ENCODE measurements around the gene CHRNB2. TPM values are rescaled to one million over a fixed set of nuclear protein-coding genes. Genes with fewer than 3 reads are reported as not detected.

Gene CHRNB2
- total RNA-seq, 2 donors from 2014 or later = 0.05 TPM; not detected in 1

- Mint-ChIP-seq H3K36me3 (ENCODE audit: low read depth) (no peaks in the 10 kb centered on the region), H3K27me3 (peaks cover 22% of the 10 kb centered on the region), H3K4me1 (peaks cover 4% of the 10 kb centered on the region), H3K9me3 (no peaks in the 10 kb centered on the region), H3K27ac (no peak overlapping the region), H3K4me3 (no peak overlapping the region)
- ATAC-seq (replicated peaks) = no peak
Measured at GRCh38 chr1:154565876-154566275, 1.7 kb upstream of the CHRNB2 start.

GRCh38 chr1:154568157-154568815 lies 708 bp downstream of the CHRNB2 start:
- Mint-ChIP-seq H3K4me1 (peaks cover 4% of the 10 kb centered on the region), H3K27me3 (peaks cover 22% of the 10 kb centered on the region), H3K27ac (no peak overlapping the region), H3K9me3 (no peaks in the 10 kb centered on the region), H3K4me3 (peak overlapping the region; percentile 42), H3K36me3 (ENCODE audit: low read depth) (no peaks in the 10 kb centered on the region)
- ATAC-seq (replicated peaks) = peak; percentile 15

- H3K27me3 Mint-ChIP-seq = peaks cover 20% of the 10 kb centered on the region
- ATAC-seq (replicated peaks) = no peak
- no peaks in the 10 kb centered on the region for H3K9me3 Mint-ChIP-seq
- H3K27ac Mint-ChIP-seq = no peak overlapping the region
- H3K4me3 Mint-ChIP-seq = no peak overlapping the region
- no peaks in the 10 kb centered on the region for H3K36me3 Mint-ChIP-seq (ENCODE audit: low read depth)
- peaks cover 8% of the 10 kb centered on the region for H3K4me1 Mint-ChIP-seq
Measured at GRCh38 chr1:154571244-154571963, 3.8 kb downstream of the CHRNB2 start.

- no peaks in the 10 kb centered on the region for H3K36me3 Mint-ChIP-seq (ENCODE audit: low read depth)
- no peak overlapping the region for H3K4me3 Mint-ChIP-seq
- no peak overlapping the region for H3K27ac Mint-ChIP-seq
- peaks cover 8% of the 10 kb centered on the region for H3K4me1 Mint-ChIP-seq
- H3K9me3 Mint-ChIP-seq = no peaks in the 10 kb centered on the region
- H3K27me3 Mint-ChIP-seq = peaks cover 15% of the 10 kb centered on the region
- ATAC-seq (replicated peaks) = no peak
Measured at GRCh38 chr1:154571964-154572288, 4.3 kb downstream of the CHRNB2 start.

GRCh38 chr1:154572468-154573167 lies 5.0 kb downstream of the CHRNB2 start:
- no peak for ATAC-seq (replicated peaks)
- H3K27ac Mint-ChIP-seq = no peak overlapping the region
- H3K36me3 Mint-ChIP-seq (ENCODE audit: low read depth) = no peaks in the 10 kb centered on the region
- H3K4me1 Mint-ChIP-seq = peaks cover 5% of the 10 kb centered on the region
- H3K9me3 Mint-ChIP-seq = no peaks in the 10 kb centered on the region
- H3K4me3 Mint-ChIP-seq = no peak overlapping the region
- H3K27me3 Mint-ChIP-seq = peaks cover 10% of the 10 kb centered on the region

- peaks cover 7% of the 10 kb centered on the region for H3K27me3 Mint-ChIP-seq
- H3K4me1 Mint-ChIP-seq = peaks cover 4% of the 10 kb centered on the region
- H3K9me3 Mint-ChIP-seq = no peaks in the 10 kb centered on the region
- H3K4me3 Mint-ChIP-seq = no peak overlapping the region
- H3K36me3 Mint-ChIP-seq (ENCODE audit: low read depth) = peaks cover under 1% of the 10 kb centered on the region
- no peak for ATAC-seq (replicated peaks)
- no peak overlapping the region for H3K27ac Mint-ChIP-seq
Measured at GRCh38 chr1:154573168-154573510, 5.6 kb downstream of the CHRNB2 start.

GRCh38 chr1:154574716-154575115 lies 7.1 kb downstream of the CHRNB2 start:
- no peak for ATAC-seq (replicated peaks)
- H3K4me3 Mint-ChIP-seq = no peak overlapping the region
- H3K27me3 Mint-ChIP-seq = peaks cover 2% of the 10 kb centered on the region
- H3K4me1 Mint-ChIP-seq = peaks cover 4% of the 10 kb centered on the region
- H3K27ac Mint-ChIP-seq = no peak overlapping the region
- H3K36me3 Mint-ChIP-seq (ENCODE audit: low read depth) = peaks cover 16% of the 10 kb centered on the region
- no peaks in the 10 kb centered on the region for H3K9me3 Mint-ChIP-seq

GRCh38 chr1:154575147-154575927 lies 7.8 kb downstream of the CHRNB2 start:
- Mint-ChIP-seq H3K27me3 (no peaks in the 10 kb centered on the region), H3K27ac (no peak overlapping the region), H3K36me3 (ENCODE audit: low read depth) (peaks cover 22% of the 10 kb centered on the region), H3K4me3 (no peak overlapping the region), H3K4me1 (peaks cover 4% of the 10 kb centered on the region), H3K9me3 (no peaks in the 10 kb centered on the region)
- ATAC-seq (replicated peaks) = no peak

GRCh38 chr1:154575951-154576566 lies 8.5 kb downstream of the CHRNB2 start:
- Mint-ChIP-seq H3K27ac (no peak overlapping the region), H3K4me3 (no peak overlapping the region), H3K36me3 (ENCODE audit: low read depth) (peaks cover 29% of the 10 kb centered on the region), H3K9me3 (no peaks in the 10 kb centered on the region), H3K27me3 (no peaks in the 10 kb centered on the region), H3K4me1 (peaks cover 4% of the 10 kb centered on the region)
- ATAC-seq (replicated peaks) = no peak

GRCh38 chr1:154577346-154578057 lies 9.9 kb downstream of the CHRNB2 start:
- H3K27me3 Mint-ChIP-seq = no peaks in the 10 kb centered on the region
- no peak for ATAC-seq (replicated peaks)
- H3K36me3 Mint-ChIP-seq (ENCODE audit: low read depth) = peaks cover 44% of the 10 kb centered on the region
- no peak overlapping the region for H3K27ac Mint-ChIP-seq
- H3K9me3 Mint-ChIP-seq = no peaks in the 10 kb centered on the region
- H3K4me1 Mint-ChIP-seq = peaks cover 4% of the 10 kb centered on the region
- H3K4me3 Mint-ChIP-seq = no peak overlapping the region

- no peaks in the 10 kb centered on the region for H3K9me3 Mint-ChIP-seq
- no peak overlapping the region for H3K27ac Mint-ChIP-seq
- H3K27me3 Mint-ChIP-seq = no peaks in the 10 kb centered on the region
- no peak for ATAC-seq (replicated peaks)
- H3K36me3 Mint-ChIP-seq (ENCODE audit: low read depth) = peaks cover 49% of the 10 kb centered on the region
- H3K4me3 Mint-ChIP-seq = no peak overlapping the region
- peaks cover 4% of the 10 kb centered on the region for H3K4me1 Mint-ChIP-seq
Measured at GRCh38 chr1:154578058-154578418, 10.5 kb downstream of the CHRNB2 start.

GRCh38 chr1:154579374-154579773 lies 11.8 kb downstream of the CHRNB2 start:
- ATAC-seq (replicated peaks) = no peak
- H3K4me3 Mint-ChIP-seq = no peak overlapping the region
- peaks cover 62% of the 10 kb centered on the region for H3K36me3 Mint-ChIP-seq (ENCODE audit: low read depth)
- H3K27ac Mint-ChIP-seq = no peak overlapping the region
- no peaks in the 10 kb centered on the region for H3K9me3 Mint-ChIP-seq
- peaks cover 4% of the 10 kb centered on the region for H3K4me1 Mint-ChIP-seq
- H3K27me3 Mint-ChIP-seq = no peaks in the 10 kb centered on the region

GRCh38 chr1:154581766-154582165 lies 14.2 kb downstream of the CHRNB2 start:
- Mint-ChIP-seq H3K9me3 (no peaks in the 10 kb centered on the region), H3K4me1 (no peaks in the 10 kb centered on the region), H3K4me3 (no peak overlapping the region), H3K36me3 (ENCODE audit: low read depth) (peaks cover 86% of the 10 kb centered on the region), H3K27ac (no peak overlapping the region), H3K27me3 (no peaks in the 10 kb centered on the region)
- no peak for ATAC-seq (replicated peaks)

GRCh38 chr1:154582885-154583284 lies 15.3 kb downstream of the CHRNB2 start:
- no peaks in the 10 kb centered on the region for H3K4me1 Mint-ChIP-seq
- no peak overlapping the region for H3K4me3 Mint-ChIP-seq
- H3K36me3 Mint-ChIP-seq (ENCODE audit: low read depth) = peaks cover 98% of the 10 kb centered on the region
- H3K27ac Mint-ChIP-seq = no peak overlapping the region
- H3K9me3 Mint-ChIP-seq = no peaks in the 10 kb centered on the region
- ATAC-seq (replicated peaks) = no peak
- no peaks in the 10 kb centered on the region for H3K27me3 Mint-ChIP-seq
